Measurements from ENCODE around the gene CASS4. TPM values are rescaled to one million over a fixed set of nuclear protein-coding genes. Genes with fewer than 3 reads are reported as not detected.

Gene CASS4
- total and polyA plus RNA-seq, 2 donors (not counting 3 experiments of a cell fraction or from before 2014, with no cell fraction given), result not detected

DNA sequence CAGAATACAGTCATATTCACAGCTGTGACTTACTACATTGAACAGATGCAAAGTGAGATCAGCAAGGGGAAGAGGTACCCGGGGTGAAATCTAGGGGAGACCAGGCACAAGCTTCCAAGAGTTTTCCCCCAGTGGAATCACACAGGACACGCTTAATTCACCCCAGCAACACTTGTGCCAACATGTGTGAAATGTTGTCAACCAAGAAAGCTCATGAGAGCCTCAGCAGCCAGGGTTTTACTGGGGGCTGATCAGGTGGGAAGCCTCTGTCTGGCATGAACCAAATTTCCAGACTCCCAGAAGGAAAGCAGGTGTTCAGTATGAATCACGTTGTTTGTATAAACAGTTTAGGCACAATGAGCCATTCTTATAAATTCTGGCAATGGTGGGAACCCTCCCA is 49.5 kb downstream of the CASS4 start:
- Histone ChIP-seq H3K4me1 (ENCODE audit: control insufficient read depth, extremely low read depth, insufficient read depth, low read length) (no peaks in the 10 kb centered on the region), H3K4me3 (replicated peaks in 1 of 3; ENCODE audit: insufficient read depth in 1 of 3, low read depth in 1 of 3, low read length in 3 of 3) (no peak overlapping the region), H4K20me1 (replicated peaks; ENCODE audit: control insufficient read depth, extremely low read depth, insufficient read depth, low read length) (no peaks in the 10 kb centered on the region), H3K27ac (ENCODE audit: insufficient read depth, low read depth, low read length) (no peak overlapping the region), H3K9ac (replicated peaks; ENCODE audit: extremely low read depth, insufficient read depth, low read length) (no peak overlapping the region), H3K79me2 (ENCODE audit: control insufficient read depth, insufficient read depth, low read length) (no peaks in the 10 kb centered on the region), H2AFZ (ENCODE audit: low read depth, low read length) (no peak overlapping the region), H3K4me2 (ENCODE audit: insufficient read depth, low read length) (no peak overlapping the region), H3K27me3 (ENCODE audit: control insufficient read depth in 2 of 2, insufficient read depth in 2 of 2, low read length in 2 of 2) (peaks cover 2 to 25% of the 10 kb centered on the region in 2 experiments), H3K9me1 (replicated peaks; ENCODE audit: control insufficient read depth, extremely low read depth, insufficient read depth, low read length) (no peaks in the 10 kb centered on the region), H3K9me3 (replicated peaks; ENCODE audit: control insufficient read depth, insufficient read depth, low read length) (no peaks in the 10 kb centered on the region), H3K36me3 (ENCODE audit: control insufficient read depth in 2 of 2, extremely low read depth in 1 of 2, insufficient read depth in 2 of 2, low read length in 2 of 2) (no peaks in the 10 kb centered on the region)
- POLR2A ChIA-PET, result no interaction called here
- TF ChIP-seq FOS (IDR thresholded peaks at IDR 0.05; ENCODE audit: borderline replicate concordance, insufficient read depth, low read length) (no peak), JUN (IDR thresholded peaks at IDR 0.05; ENCODE audit: borderline replicate concordance, insufficient read depth, insufficient read length, low read depth) (no peak)
- no peak for FAIRE-seq
- CTCF ChIA-PET, result no interaction called here
- no peak for DNase-seq (ENCODE audit: low read depth, low spot score)
- no TSS peak for BruUV-seq (replicated peaks)
- intact Hi-C loops (cut with micrococcal nuclease), result no loop called here
- dilution Hi-C loops (cut with MboI; ENCODE audit: extremely low pct_ligation_motif_present, low sequenced_read_pairs), result no loop called here

DNA sequence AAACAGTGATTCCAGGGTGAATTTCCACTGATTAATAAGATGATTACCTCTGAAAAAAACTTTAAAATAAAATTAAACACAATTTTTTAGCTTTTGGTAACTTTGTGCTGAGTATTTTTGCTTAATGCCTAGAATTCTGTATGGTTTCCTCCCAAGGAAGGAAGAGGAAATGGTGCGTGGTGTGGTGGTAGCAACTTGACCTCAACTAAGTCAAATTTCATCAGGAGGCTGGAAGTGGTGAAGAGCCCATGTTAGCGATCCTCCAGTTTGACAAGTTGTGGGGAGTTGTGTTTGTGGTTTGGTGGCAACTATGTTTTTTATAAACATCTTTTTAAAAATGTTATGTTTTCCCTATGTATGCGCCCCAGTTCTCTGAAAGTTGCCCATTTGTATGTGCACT is 51.4 kb downstream of the CASS4 start:
- no peak overlapping the region for H3K27ac ChIP-seq (ENCODE audit: insufficient read depth, low read depth, low read length)
- H3K79me2 ChIP-seq (ENCODE audit: control insufficient read depth, insufficient read depth, low read length), result no peaks in the 10 kb centered on the region
- H3K4me2 ChIP-seq (ENCODE audit: insufficient read depth, low read length), result no peak overlapping the region
- no peak for FAIRE-seq
- no peaks in the 10 kb centered on the region for H4K20me1 ChIP-seq (replicated peaks; ENCODE audit: control insufficient read depth, extremely low read depth, insufficient read depth, low read length)
- dilution Hi-C loops (cut with MboI; ENCODE audit: extremely low pct_ligation_motif_present, low sequenced_read_pairs) (no loop called here), intact Hi-C loops (cut with micrococcal nuclease) (no loop called here)
- no peaks in the 10 kb centered on the region for H3K9me3 ChIP-seq (replicated peaks; ENCODE audit: control insufficient read depth, insufficient read depth, low read length)
- CTCF ChIA-PET, result interaction anchor here (1.6 to 1.9 kb wide), 2 partner anchors 9 to 65 kb away, joined by 6 read pairs; no protein-coding TSS in a partner anchor
- no peak for DNase-seq (ENCODE audit: low read depth, low spot score)
- no peak overlapping the region for H3K9ac ChIP-seq (replicated peaks; ENCODE audit: extremely low read depth, insufficient read depth, low read length)
- H3K27me3 ChIP-seq (ENCODE audit: control insufficient read depth in 2 of 2, insufficient read depth in 2 of 2, low read length in 2 of 2), result peaks cover 2 to 21% of the 10 kb centered on the region in 2 experiments
- TF ChIP-seq FOS (IDR thresholded peaks at IDR 0.05; ENCODE audit: borderline replicate concordance, insufficient read depth, low read length) (no peak), MYC (IDR thresholded peaks at IDR 0.05; ENCODE audit: low read depth, low read length) (no peak), JUN (IDR thresholded peaks at IDR 0.05; ENCODE audit: borderline replicate concordance, insufficient read depth, insufficient read length, low read depth) (no peak), POLR2AphosphoS5 (IDR thresholded peaks at IDR 0.05; ENCODE audit: insufficient read depth, low read depth, low read length) (no peak), EZH2 (IDR thresholded peaks at IDR 0.05; ENCODE audit: borderline replicate concordance, low read depth, low read length, severe bottlenecking) (no peak), GATA2 (IDR thresholded peaks at IDR 0.05; ENCODE audit: insufficient read depth, insufficient read length, low read depth, low read length) (no peak), POLR2A (IDR thresholded peaks at IDR 0.05; ENCODE audit: low read depth, low read length) (no peak)
- TF ChIP-seq, protein P1, sequence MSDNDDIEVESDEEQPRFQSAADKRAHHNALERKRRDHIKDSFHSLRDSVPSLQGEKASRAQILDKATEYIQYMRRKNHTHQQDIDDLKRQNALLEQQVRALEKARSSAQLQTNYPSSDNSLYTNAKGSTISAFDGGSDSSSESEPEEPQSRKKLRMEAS (IDR thresholded peaks at IDR 0.05; ENCODE audit: insufficient read depth, insufficient read length), result no peak
- TF ChIP-seq, protein P2, sequence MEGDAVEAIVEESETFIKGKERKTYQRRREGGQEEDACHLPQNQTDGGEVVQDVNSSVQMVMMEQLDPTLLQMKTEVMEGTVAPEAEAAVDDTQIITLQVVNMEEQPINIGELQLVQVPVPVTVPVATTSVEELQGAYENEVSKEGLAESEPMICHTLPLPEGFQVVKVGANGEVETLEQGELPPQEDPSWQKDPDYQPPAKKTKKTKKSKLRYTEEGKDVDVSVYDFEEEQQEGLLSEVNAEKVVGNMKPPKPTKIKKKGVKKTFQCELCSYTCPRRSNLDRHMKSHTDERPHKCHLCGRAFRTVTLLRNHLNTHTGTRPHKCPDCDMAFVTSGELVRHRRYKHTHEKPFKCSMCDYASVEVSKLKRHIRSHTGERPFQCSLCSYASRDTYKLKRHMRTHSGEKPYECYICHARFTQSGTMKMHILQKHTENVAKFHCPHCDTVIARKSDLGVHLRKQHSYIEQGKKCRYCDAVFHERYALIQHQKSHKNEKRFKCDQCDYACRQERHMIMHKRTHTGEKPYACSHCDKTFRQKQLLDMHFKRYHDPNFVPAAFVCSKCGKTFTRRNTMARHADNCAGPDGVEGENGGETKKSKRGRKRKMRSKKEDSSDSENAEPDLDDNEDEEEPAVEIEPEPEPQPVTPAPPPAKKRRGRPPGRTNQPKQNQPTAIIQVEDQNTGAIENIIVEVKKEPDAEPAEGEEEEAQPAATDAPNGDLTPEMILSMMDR (IDR thresholded peaks at IDR 0.05; ENCODE audit: extremely low read depth in 1 of 2, insufficient read depth in 1 of 2, low read depth in 1 of 2, low read length in 2 of 2), result no peak
- no TSS peak for BruUV-seq (replicated peaks)
- H3K4me3 ChIP-seq (replicated peaks in 1 of 3; ENCODE audit: insufficient read depth in 1 of 3, low read depth in 1 of 3, low read length in 3 of 3), result no peak overlapping the region
- no peaks in the 10 kb centered on the region for H3K9me1 ChIP-seq (replicated peaks; ENCODE audit: control insufficient read depth, extremely low read depth, insufficient read depth, low read length)
- no peaks in the 10 kb centered on the region for H3K36me3 ChIP-seq (ENCODE audit: control insufficient read depth in 2 of 2, extremely low read depth in 1 of 2, insufficient read depth in 2 of 2, low read length in 2 of 2)
- POLR2A ChIA-PET, result no interaction called here
- no peaks in the 10 kb centered on the region for H3K4me1 ChIP-seq (ENCODE audit: control insufficient read depth, extremely low read depth, insufficient read depth, low read length)
- no peak overlapping the region for H2AFZ ChIP-seq (ENCODE audit: low read depth, low read length)
